Measurements from ENCODE around the gene RDX. TPM values are rescaled to one million over a fixed set of nuclear protein-coding genes. Genes with fewer than 3 reads are reported as not detected.

The RDX gene
- total RNA-seq, 4 donors from 2014 or later, result 38.5 to 115 (median 97.7) TPM

DNA sequence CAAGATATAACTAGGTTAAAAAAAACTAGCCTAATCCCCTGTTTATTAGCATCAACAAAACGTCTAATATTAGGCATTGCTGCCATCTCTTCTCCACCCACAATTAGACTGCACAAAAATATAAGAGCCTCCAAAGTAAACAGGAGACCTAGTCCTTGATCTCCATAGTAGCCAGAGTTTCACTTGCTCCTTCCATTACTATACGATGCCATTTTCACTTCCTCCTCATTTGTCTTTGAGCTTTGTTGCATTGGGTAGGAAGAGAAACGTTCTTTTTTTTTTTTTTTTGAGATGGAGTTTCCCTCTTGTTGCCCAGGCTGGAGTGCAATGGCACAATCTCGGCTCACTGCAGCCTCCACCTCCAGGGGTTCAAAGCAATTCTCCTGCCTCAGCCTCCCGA, 42.3 kb upstream of the RDX start:
- intact Hi-C loops (cut with DNase I; ENCODE audit: low total_unique reads), result no loop called here
- Histone ChIP-seq H3K4me3 (no peak overlapping the region), H3K36me3 (no peaks in the 10 kb centered on the region), H3K4me1 (no peaks in the 10 kb centered on the region), H3K27ac (no peak overlapping the region), H3K27me3 (no peaks in the 10 kb centered on the region), H3K9me3 (no peaks in the 10 kb centered on the region)
- DNase-seq, result no peak
- TF ChIP-seq, protein P1, sequence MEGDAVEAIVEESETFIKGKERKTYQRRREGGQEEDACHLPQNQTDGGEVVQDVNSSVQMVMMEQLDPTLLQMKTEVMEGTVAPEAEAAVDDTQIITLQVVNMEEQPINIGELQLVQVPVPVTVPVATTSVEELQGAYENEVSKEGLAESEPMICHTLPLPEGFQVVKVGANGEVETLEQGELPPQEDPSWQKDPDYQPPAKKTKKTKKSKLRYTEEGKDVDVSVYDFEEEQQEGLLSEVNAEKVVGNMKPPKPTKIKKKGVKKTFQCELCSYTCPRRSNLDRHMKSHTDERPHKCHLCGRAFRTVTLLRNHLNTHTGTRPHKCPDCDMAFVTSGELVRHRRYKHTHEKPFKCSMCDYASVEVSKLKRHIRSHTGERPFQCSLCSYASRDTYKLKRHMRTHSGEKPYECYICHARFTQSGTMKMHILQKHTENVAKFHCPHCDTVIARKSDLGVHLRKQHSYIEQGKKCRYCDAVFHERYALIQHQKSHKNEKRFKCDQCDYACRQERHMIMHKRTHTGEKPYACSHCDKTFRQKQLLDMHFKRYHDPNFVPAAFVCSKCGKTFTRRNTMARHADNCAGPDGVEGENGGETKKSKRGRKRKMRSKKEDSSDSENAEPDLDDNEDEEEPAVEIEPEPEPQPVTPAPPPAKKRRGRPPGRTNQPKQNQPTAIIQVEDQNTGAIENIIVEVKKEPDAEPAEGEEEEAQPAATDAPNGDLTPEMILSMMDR (IDR thresholded peaks at IDR 0.05), result no peak
- no peak for TF ChIP-seq POLR2A (IDR thresholded peaks at IDR 0.05)

DNA sequence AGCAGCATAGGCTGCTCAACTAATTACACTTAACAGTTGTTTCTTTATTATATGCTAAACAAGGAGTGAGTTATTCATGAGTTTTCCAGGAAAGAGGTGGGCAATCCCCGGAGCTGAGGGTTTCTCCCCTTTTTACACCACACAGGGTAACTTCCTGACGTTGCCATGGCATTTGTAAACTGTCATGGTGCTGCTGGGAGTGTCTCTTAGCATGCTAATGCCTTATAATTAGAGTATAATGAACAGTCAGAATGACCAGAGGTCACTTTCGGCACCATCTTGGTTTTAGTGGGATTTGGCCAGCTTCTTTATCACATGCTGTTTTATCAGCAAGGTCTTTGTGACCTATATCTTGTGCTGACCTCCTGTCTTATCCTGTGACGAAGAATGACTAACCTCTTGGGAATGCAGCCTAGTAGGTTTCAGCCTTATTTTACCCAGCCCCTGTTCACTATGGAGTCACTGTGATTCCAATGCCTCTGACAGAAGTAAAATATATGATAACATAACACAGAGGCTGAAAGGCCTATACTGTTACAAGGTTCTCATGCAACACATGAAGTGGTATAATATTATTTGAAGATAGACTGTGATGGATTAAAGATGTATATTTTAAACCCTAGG, 41.3 kb upstream of the RDX start:
- no peaks in the 10 kb centered on the region for H3K27me3 ChIP-seq
- no peak overlapping the region for H3K4me3 ChIP-seq
- H3K9me3 ChIP-seq, result no peaks in the 10 kb centered on the region
- H3K36me3 ChIP-seq, result no peaks in the 10 kb centered on the region
- TF ChIP-seq POLR2A (IDR thresholded peaks at IDR 0.05), result no peak
- TF ChIP-seq, protein P1 (IDR thresholded peaks at IDR 0.05), result no peak
- no peak overlapping the region for H3K27ac ChIP-seq
- intact Hi-C loops (cut with DNase I; ENCODE audit: low total_unique reads), result no loop called here
- no peak for DNase-seq
- no peaks in the 10 kb centered on the region for H3K4me1 ChIP-seq

DNA sequence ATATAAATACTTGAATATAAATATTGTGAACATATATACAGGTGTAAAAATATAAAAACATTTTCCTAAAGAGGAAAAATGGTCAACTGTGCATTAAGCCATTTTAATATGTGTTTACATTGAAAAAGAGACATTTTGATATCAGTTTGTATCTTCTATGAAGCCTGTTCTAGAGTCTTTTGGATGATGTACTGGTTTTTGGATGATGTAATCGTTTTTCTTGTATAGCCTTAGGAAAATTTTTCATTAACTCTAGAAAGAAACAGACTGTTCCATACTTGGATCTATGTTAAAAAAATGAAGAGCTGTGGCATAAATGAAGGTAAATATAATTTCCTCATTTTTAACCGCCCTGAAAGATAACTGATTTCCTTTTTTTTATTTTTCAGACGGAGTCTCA, 39.6 kb upstream of the RDX start:
- Histone ChIP-seq H3K27ac (no peak overlapping the region), H3K4me1 (no peaks in the 10 kb centered on the region), H3K36me3 (no peaks in the 10 kb centered on the region), H3K9me3 (no peaks in the 10 kb centered on the region), H3K4me3 (no peak overlapping the region), H3K27me3 (no peaks in the 10 kb centered on the region)
- DNase-seq, result no peak
- TF ChIP-seq POLR2A (IDR thresholded peaks at IDR 0.05), result no peak
- TF ChIP-seq, protein P1 (IDR thresholded peaks at IDR 0.05), result no peak
- intact Hi-C loops (cut with DNase I; ENCODE audit: low total_unique reads), result no loop called here

DNA sequence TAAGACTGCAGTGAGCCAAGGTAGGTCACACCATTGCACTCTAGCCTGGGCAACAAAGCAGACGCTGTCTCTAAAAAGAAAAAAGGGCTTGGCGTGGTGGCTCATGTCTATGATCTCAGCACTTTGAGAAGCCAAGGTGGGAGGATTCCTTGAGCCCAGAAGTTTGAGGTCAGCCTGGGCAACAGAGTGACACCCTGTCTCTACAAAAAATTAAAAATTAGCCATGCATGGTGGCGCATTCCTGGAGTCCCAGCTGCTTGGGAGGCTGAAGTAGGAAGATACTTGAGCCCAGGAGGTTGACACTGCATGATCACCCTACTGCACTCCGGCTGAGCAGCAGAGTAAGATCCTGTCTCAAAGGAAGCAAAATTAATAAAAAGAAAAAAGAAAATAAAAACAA, 38.9 kb upstream of the RDX start:
- Histone ChIP-seq H3K27me3 (no peaks in the 10 kb centered on the region), H3K36me3 (no peaks in the 10 kb centered on the region), H3K4me3 (no peak overlapping the region), H3K9me3 (no peaks in the 10 kb centered on the region), H3K4me1 (no peaks in the 10 kb centered on the region), H3K27ac (no peak overlapping the region)
- DNase-seq, result no peak
- TF ChIP-seq, protein P1 (IDR thresholded peaks at IDR 0.05), result no peak
- TF ChIP-seq POLR2A (IDR thresholded peaks at IDR 0.05), result no peak
- intact Hi-C loops (cut with DNase I; ENCODE audit: low total_unique reads), result no loop called here

DNA sequence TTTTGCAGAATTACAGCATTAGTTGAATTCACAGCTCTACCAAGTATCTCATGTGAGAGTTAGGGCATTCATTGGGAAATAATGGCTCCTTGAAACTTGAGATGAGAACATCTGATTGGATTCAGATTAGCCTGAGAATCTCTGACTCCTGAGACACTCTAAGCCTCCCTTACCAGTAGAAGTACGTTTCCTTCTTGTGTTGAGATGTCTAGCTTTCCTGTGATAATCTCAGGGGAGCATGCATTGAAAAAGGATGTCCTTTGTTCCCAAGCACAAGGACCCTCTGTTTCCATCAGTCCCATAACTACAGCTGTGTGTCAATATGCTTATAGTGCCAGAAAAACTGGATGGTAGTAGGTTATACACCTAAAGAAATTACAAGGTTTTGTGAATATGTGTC, 35.2 kb upstream of the RDX start:
- TF ChIP-seq, protein P1 (IDR thresholded peaks at IDR 0.05), result no peak
- TF ChIP-seq POLR2A (IDR thresholded peaks at IDR 0.05), result no peak
- Histone ChIP-seq H3K9me3 (no peaks in the 10 kb centered on the region), H3K27ac (no peak overlapping the region), H3K4me1 (no peaks in the 10 kb centered on the region), H3K27me3 (no peaks in the 10 kb centered on the region), H3K4me3 (no peak overlapping the region), H3K36me3 (no peaks in the 10 kb centered on the region)
- intact Hi-C loops (cut with DNase I; ENCODE audit: low total_unique reads), result no loop called here
- DNase-seq, result no peak
